DND-41 (cell line): Measurements from ENCODE around the gene CBY2.

Experiments used
- CTCF ChIP-seq: IDR thresholded peaks from 2 replicates; pipeline ENCODE4 v1.5.1; 2012; ENCODE audit warnings: borderline replicate concordance, low read length, moderate library complexity, mild to moderate bottlenecking; ENCODE audit not compliant: poor library complexity, severe bottlenecking; ENCODE audit errors: extremely low read depth
- EZH2 ChIP-seq: IDR thresholded peaks from 3 replicates; pipeline ENCODE4 v1.6.1; 2012; ENCODE audit warnings: borderline replicate concordance, low read depth, mild to moderate bottlenecking, moderate library complexity, low read length, inconsistent platforms; ENCODE audit not compliant: severe bottlenecking

DNA sequence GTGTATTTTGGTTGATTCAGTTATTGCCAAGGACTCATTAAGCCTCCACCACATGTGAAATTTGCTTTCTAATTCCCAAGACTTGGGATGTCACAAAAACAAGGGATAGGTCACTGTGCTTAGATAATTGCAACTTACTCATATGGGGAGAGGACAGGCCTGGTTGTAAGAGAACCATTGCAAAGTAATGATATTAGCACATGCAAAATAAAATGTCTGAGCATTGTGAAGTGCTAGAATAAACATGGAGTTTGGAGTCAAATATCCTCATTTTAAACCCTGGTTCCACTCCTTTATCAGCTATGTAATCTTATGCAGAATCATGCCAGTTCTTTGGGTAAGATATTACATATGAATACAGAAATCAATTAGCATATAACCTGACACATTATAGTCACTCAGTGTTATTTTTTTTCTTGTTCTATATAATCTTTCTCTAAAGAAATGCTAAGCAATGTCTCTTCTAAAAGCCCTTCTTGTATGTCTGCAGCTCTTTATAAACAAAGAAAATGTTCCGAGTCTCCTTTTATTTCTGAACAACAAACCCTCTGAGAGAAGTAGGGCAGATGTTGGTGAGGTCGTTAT lies 5.5 kb downstream of the CBY2 start:
- no peak for TF ChIP-seq CTCF
- no peak for TF ChIP-seq EZH2
